HepG2 (cell line): ENCODE data around the gene ZBTB48. TPM values are rescaled to one million over a fixed set of nuclear protein-coding genes. Genes with fewer than 3 reads are reported as not detected.
A peak's percentile ranks its signal among the peaks of the same experiment; 100 is the strongest.

Source experiments
- BRF2 ChIP-seq: sonication (generic); formaldehyde crosslinking; IDR thresholded peaks from 2 replicates; pipeline ENCODE4 v1.8.1; 2022; ENCODE audit warnings: mild to moderate bottlenecking, missing genetic modification reagents
- CCDC6 ChIP-seq: sonication (generic); formaldehyde crosslinking; IDR thresholded peaks from 2 replicates; pipeline ENCODE4 v1.8.1; 2022; ENCODE audit warnings: mild to moderate bottlenecking, missing genetic modification reagents, moderate library complexity
- CEBPB ChIP-seq: IDR thresholded peaks from 2 replicates; pipeline ENCODE4 v1.6.1; 2011; ENCODE audit warnings: low read depth, low read length, improper control_type of control experiment, borderline replicate concordance
- HNF1A ChIP-seq, 2 experiments: sonication (generic) in 1 of 2; formaldehyde crosslinking in 1 of 2; IDR thresholded peaks; 2 replicates each; pipeline versions ENCODE4 v1.4.0 to v1.6.1; 2016 to 2020; ENCODE audit warnings: borderline replicate concordance in 1 of 2, low read depth in 1 of 2, mild to moderate bottlenecking in 1 of 2, missing genetic modification reagents in 1 of 2
- JUN ChIP-seq: sonication (generic); formaldehyde crosslinking; IDR thresholded peaks from 2 replicates; pipeline ENCODE4 v1.4.0; 2020; ENCODE audit warnings: mild to moderate bottlenecking, missing genetic modification reagents
- KAT7 ChIP-seq: IDR thresholded peaks from 2 replicates; pipeline ENCODE4 v1.6.1; 2018; ENCODE audit warnings: borderline replicate concordance, missing compliant biosample characterization
- MED1 ChIP-seq: sonication (generic); formaldehyde crosslinking; IDR thresholded peaks from 2 replicates; pipeline ENCODE4 v1.4.0; 2020; ENCODE audit warnings: missing genetic modification reagents
- MEIS2 ChIP-seq: sonication (generic); formaldehyde crosslinking; IDR thresholded peaks from 2 replicates; pipeline ENCODE4 v1.9.0; 2021; ENCODE audit warnings: mild to moderate bottlenecking, missing genetic modification reagents
- NFATC3 ChIP-seq: sonication (generic); formaldehyde crosslinking; IDR thresholded peaks from 2 replicates; pipeline ENCODE4 v1.5.1; 2020; ENCODE audit warnings: mild to moderate bottlenecking, missing genetic modification reagents
- PCBP2 ChIP-seq: fragments of 200-400 bp; formaldehyde crosslinking; optimal IDR thresholded peaks from 2 replicates; pipeline ENCODE3; 2018; ENCODE audit warnings: low read length, low read depth; ENCODE audit not compliant: poor library complexity, severe bottlenecking
- PHF20 ChIP-seq: sonication (generic); formaldehyde crosslinking; IDR thresholded peaks from 2 replicates; pipeline ENCODE4 v1.5.0; 2020; ENCODE audit warnings: mild to moderate bottlenecking, missing genetic modification reagents
- PITX1 ChIP-seq: sonication (generic); formaldehyde crosslinking; IDR thresholded peaks from 2 replicates; pipeline ENCODE4 v1.5.1; 2020; ENCODE audit warnings: mild to moderate bottlenecking, missing genetic modification reagents
- RBFOX2 ChIP-seq: fragments of 200-400 bp; formaldehyde crosslinking; IDR thresholded peaks from 2 replicates; pipeline ENCODE4 v1.6.1; 2017; ENCODE audit warnings: low read depth, mild to moderate bottlenecking, low read length
- SAP130 ChIP-seq: IDR thresholded peaks from 2 replicates; pipeline ENCODE4 v1.6.1; 2016; ENCODE audit warnings: low read depth
- SMC3 ChIP-seq: IDR thresholded peaks from 2 replicates; pipeline ENCODE4 v1.6.1; 2011; ENCODE audit warnings: low read length, improper control_type of control experiment
- SRF ChIP-seq: IDR thresholded peaks from 2 replicates; pipeline ENCODE4 v1.6.1; 2011; ENCODE audit warnings: mild to moderate bottlenecking, low read depth, low read length, moderate library complexity
- ZBTB42 ChIP-seq: sonication (generic); formaldehyde crosslinking; IDR thresholded peaks from 2 replicates; pipeline ENCODE4 v1.5.0; 2020; ENCODE audit warnings: mild to moderate bottlenecking, missing genetic modification reagents
- ZHX1 ChIP-seq: sonication (generic); formaldehyde crosslinking; IDR thresholded peaks from 2 replicates; pipeline ENCODE4 v1.8.1; 2022; ENCODE audit warnings: low read depth, mild to moderate bottlenecking, missing genetic modification reagents
- ZMAT3 ChIP-seq: sonication (generic); formaldehyde crosslinking; conservative IDR thresholded peaks from 2 replicates; pipeline ENCODE4 v1.7.0; 2021; ENCODE audit warnings: missing genetic modification reagents
- ZMYM3 ChIP-seq: sonication (generic); formaldehyde crosslinking; IDR thresholded peaks from 2 replicates; pipeline ENCODE4 v1.5.1; 2020; ENCODE audit warnings: mild to moderate bottlenecking, missing genetic modification reagents
- ZNF737 ChIP-seq: sonication (generic); formaldehyde crosslinking; IDR thresholded peaks from 2 replicates; pipeline ENCODE4 v1.5.0; 2020; ENCODE audit warnings: missing genetic modification reagents, mild to moderate bottlenecking, borderline replicate concordance
- polyA plus RNA-seq, 8 experiments: library from polyadenylated mRNA; depleted of rRNA in 3 of 8; stranded (reverse) in 7 of 8; unstranded in 1 of 8; fragments of >200 nt; fragmentation: Illumina TruSeq in 4 of 8; extraction: Trizol in 4 of 8; gene quantifications; 2 replicates each; pipeline versions ENCODE4 v1.2.1 to v1.2.3, GENCODE V29; 2011 to 2016; ENCODE audit warnings: low read depth in 4 of 8, missing spikeins in 1 of 8, mixed read lengths in 1 of 8; ENCODE audit not compliant: insufficient read depth in 1 of 8
- total RNA-seq, 5 experiments: library from RNA; depleted of rRNA; stranded (reverse); fragments of >200 nt; fragmentation: Illumina TruSeq; extraction: Trizol; gene quantifications; 2 replicates each; pipeline ENCODE4 v1.2.3, GENCODE V29; 2016; ENCODE audit warnings: low read depth in 1 of 5

ZBTB48 gene
- total and polyA plus RNA-seq, 2 of the 13 experiments (the other 11 are each of a cell fraction or from before 2014, with no cell fraction given): 13.0 to 17.1 TPM

GRCh38 chr1:6582370-6582769, 2.6 kb downstream of the ZBTB48 start (continued):
- TF ChIP-seq PITX1 (CRISPR knock-in tag): no peak; the same call in 1 of the 2 replicates
- no peak for TF ChIP-seq NFATC3 (CRISPR knock-in tag)
- no peak for TF ChIP-seq JUN
- no peak for TF ChIP-seq SMC3
- TF ChIP-seq KAT7 (CRISPR knock-in tag): peak; percentile 77; the same call in 1 of the 2 replicates
- peak; percentile 100 for TF ChIP-seq SAP130 (CRISPR knock-in tag)
- TF ChIP-seq CCDC6 (CRISPR knock-in tag): no peak; the same call in 1 of the 2 replicates
- no peak for TF ChIP-seq BRF2
- TF ChIP-seq ZMAT3: 0 out of 2 replicates have a peak, but pooled peaks have one; percentile 30
- TF ChIP-seq PCBP2: no peak
- TF ChIP-seq ZBTB42 (CRISPR knock-in tag): no peak
- TF ChIP-seq RBFOX2: no peak
- TF ChIP-seq MED1 (CRISPR knock-in tag): peak; percentile 79
- no peak for TF ChIP-seq ZNF737 (CRISPR knock-in tag)
- no peak for TF ChIP-seq ZHX1
- TF ChIP-seq ZMYM3 (CRISPR knock-in tag): no peak
- TF ChIP-seq CEBPB: no peak
- no peak for TF ChIP-seq SRF
- peak; percentile 40; the same call in 1 of the 2 replicates for TF ChIP-seq PHF20 (CRISPR knock-in tag)
- no peak for TF ChIP-seq HNF1A (IDR thresholded peaks at IDR 0.05; ENCODE audit: low read depth)
- TF ChIP-seq HNF1A (CRISPR knock-in tag; IDR thresholded peaks at IDR 0.05; ENCODE audit: borderline replicate concordance): peak; percentile 46; the same call in 1 of the 2 replicates
- 0 out of 2 replicates have a peak, but pooled peaks have one; percentile 51 for TF ChIP-seq MEIS2 (CRISPR knock-in tag)
